DMS114 treated with DMSO at 0.1 percent for 48 hours (cell line): Measurements from ENCODE around the gene DNAJC25.
"Not testable (repeated sequence)": the region's sequence is repeated elsewhere in the genome, so short reads cannot be mapped to it uniquely, and the experiment has no call there.

ENCODE experiments used
- DNase-seq: peaks from one replicate; lab custom pipeline; 2025; ENCODE audit not compliant: unreplicated experiment; lab: John Stamatoyannopoulos, UW

Gene DNAJC25

DNA sequence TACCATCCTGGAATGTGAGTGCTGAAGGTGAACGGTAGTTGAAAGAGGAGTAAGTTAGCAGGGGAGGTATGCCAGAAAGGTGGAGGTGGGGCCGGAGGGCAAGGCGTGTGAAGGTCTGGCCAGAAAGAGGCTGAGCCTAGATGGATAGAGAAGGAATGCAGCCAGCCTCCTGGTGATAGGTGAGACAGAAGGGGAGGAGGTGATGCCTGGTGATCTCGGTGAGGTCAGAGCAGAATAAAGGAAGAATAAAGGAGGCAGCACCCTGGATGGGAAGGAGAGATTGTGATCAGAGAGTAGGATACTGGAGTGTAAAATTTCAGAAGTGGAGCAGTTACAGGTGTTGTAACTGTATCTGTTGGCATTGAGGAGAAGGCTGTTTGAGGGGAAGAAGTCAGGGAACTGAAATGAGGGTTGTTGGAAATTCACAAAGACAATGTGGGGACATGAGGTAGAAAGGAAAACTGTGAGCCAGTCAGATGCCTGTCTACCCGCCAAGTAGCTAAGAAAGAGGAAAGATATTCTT is 32.2 kb downstream of the DNAJC25 start:
- no peak for DNase-seq

DNA sequence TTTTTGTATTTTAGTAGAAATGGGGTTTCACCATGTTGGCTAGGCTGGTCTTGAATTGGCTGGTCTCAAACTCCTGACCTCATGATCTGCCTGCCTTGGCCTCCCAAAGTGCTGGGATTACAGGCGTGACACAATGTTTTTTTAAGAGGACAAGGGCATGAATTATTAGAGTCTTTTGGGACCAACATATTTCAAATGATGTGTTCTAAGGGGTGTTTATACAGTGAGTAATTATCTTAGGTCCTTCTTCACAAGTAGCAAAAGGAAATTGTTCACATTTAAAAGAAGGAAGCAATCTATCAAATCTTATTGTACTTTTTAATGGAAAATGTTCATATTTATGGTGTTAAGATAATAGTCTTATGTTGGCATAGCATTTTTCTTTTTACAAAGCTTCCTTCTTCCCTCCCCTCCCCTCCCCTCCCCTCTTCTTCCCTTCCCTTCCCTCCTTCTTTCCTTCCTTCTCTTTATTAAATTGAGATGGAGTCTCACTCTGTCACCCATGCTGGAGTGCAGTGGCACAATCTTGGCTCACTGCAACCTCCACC is 37.0 kb downstream of the DNAJC25 start:
- no peak for DNase-seq

DNA sequence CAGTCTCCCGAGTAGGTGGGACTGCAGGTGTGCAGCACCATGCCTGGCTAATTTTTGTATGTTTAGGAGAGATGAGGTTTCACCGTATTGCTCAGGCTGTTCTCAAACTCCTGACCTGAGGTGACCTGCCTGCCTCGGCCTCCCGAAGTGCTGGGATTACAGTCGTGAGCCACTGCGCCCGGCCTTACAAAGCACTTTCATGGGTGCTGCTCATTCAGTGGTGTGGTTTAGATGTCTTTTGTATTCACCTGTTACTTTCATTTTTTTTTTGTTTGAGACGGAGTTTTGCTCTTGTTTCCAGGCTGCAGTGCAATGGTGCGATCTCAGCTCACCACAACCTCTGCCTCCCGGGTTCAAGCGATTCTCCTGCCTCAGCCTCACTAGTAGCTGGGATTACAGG is 37.5 kb downstream of the DNAJC25 start:
- DNase-seq: not testable (repeated sequence)

DNA sequence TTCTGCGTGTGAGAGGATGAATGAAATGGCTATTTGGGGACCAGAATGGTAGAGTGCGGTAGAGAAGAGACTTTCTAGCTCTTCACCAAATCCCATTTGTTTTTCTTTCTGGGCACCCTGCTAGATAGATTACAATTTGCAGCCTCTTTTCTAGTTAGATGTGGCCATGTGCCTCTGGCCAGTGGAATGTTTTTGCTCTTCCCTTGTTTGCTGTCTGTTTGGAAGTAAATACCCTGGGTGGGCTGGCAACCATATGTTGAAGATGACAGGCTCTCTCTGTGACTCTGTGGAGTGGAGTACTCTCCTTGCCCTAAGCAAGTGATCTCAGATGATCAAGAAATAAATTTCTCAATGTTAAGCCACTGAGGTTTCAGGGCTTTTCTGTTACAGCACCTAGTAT is 43.2 kb downstream of the DNAJC25 start:
- no peak for DNase-seq

DNA sequence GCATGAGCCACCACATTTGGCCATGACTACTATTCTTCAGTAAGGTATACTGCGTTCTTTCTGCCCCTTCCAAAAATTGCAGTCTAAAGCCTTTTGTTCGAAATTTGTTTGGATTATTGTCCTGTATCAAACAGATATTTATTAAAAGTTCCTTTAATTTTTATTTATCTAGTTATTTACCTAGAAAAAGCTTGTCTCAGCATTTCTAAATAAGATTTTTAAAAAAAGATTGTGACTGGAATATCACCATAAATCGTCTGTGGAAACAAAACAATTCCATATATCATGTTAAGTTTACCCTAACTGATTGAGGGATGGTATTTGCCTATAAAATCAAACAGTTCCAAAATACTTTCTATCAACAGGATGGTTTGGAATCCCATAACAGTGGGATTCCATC is 45.0 kb downstream of the DNAJC25 start:
- DNase-seq: no peak

DNA sequence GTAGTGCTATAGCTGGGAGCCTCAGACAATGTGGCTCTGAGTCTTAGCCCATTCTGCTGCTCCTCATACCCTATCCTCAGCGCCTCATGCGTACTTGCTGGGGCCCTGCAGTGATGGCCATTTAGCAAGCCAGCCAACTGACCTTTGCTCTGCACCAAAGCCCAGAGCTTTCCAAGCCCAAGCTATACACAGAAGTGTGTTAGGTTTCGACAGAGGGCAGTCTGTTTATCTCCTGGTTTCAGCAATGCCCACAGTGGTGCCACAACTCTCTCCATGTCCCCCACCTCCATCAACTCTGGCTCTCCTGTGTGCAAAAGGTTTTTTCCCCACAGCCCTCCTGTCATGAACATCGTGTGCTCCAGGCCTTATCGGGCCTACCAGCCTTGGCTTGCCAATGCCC is 47.2 kb downstream of the DNAJC25 start:
- no peak for DNase-seq

DNA sequence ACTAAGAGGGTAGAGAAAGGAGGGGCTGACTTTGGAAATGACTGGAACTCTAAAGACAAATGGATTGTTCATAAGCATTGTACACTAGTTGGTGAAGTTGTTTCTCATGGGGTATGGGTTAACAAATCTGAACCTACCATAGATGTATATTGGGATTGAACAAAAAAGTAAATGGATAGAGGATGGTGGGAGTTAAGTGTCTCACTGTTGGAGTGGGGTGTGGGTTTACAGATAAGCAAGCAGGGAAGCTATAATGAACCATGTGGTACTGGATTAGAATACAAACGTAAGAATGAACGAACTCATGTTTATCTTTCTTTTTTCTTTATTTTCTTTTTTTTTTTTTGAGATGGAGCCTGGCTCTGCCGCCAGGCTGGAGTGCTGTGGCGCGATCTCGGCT is 48.1 kb downstream of the DNAJC25 start:
- DNase-seq: no peak

DNA sequence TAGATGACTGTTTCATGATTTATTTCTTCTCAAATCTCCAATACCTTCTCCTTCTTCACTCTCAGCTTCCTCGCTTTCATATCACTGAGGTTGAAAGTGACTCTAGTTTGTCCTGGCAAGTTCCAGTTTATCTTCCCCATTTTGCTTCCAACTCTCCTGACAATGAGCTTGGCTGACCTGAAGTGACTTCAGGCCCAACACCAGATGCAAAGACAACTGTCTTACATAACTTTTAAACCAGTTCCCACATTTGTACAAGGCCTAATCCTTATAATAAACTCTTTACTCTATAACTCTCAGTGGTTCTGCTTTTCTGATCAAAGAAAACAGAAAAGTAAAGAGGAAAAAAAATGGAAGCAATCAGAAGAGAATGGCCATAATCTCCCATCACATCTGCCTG is 52.3 kb downstream of the DNAJC25 start:
- DNase-seq: no peak

DNA sequence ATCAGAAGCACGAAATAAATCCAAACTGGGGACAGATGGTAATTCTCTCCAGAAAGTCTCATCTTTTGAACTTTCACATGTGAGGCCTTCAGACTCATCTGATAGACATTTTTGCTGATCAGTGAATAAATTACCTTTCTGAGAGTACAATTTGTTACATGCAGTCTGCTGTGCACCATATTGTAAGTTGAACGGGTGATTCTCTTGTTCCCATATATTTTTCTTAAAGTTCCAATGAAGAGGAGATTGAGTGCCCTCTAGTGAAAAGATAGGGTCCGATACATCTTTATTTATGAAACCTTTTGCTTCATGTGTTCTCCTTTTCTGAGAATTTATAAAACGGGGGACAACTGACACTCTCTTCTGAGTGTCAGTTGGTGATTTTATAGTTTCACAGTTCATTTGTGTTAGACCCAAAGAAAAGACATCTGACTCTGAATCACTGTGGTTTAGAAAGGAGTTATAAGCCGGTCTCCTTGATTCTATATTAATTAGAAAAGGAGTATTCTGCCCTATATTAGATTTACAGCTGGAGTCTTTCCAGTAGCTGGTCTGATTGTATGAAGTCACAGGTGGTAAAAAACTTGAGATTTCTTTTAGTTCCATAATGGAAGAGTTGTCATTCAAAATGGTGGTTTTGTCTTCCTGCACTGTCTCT is 60.7 kb downstream of the DNAJC25 start:
- peak; percentile 17 for DNase-seq

DNA sequence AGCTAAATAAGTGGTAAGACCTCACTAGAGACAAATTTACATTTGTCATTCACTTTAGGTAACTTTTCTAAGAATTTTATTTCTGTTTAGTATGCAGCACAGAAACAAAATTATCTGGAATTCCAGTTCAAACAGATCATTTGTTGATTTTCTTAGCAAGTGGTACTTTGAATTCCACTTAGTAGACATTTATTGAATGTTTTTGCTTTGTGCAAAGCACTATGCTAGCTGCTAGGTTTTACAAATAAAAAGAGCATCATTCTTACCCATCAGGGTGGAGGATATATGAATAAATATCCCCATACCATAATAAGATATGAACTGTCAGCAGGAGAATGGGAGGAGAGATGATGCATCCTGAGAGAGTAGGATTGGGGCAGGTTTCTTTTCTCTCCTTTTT is 65.7 kb downstream of the DNAJC25 start:
- no peak for DNase-seq

DNA sequence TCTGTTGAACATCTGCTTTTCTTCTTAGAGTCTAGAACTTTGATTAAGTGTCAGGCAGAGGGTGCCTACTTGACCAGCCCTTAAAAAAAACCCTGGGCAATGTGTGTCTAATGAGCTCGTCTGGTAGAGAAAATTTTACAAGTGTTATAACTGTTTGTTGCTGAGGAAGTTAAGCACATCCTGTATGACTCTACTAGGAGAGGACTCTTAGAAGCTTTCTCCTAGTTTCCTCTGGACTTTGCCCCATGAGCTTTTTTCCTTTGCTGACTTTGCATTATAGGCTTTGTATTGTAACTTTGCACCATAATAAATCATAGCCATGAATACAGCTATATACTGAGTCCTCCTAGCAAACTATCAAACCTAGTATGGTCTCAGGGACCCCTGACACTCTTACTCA is 69.6 kb downstream of the DNAJC25 start:
- DNase-seq: no peak
